CD14-positive monocyte (primary cell): ENCODE results near the gene SOWAHC. TPM values are rescaled to one million over a fixed set of nuclear protein-coding genes. Genes with fewer than 3 reads are reported as not detected.

Experiments
- DNase-seq, 3 donors: peaks; one replicate each; pipeline ENCODE4 v3.0.0-alpha.2; 2011 to 2022
- H2AFZ ChIP-seq: 2 replicates; pipeline ENCODE4 v1.6.0; 2012; ENCODE audit warnings: mild to moderate bottlenecking, low read depth, low read length, inconsistent platforms; ENCODE audit not compliant: insufficient read depth, poor library complexity, severe bottlenecking
- H3K27ac ChIP-seq, 2 donors: 1 replicate in 1 of 2; 2 replicates in 1 of 2; pipeline ENCODE4 v1.5.1; 2012 to 2013; ENCODE audit warnings: low read length in 2 of 2, control low read depth in 1 of 2, inconsistent platforms in 1 of 2, low read depth in 1 of 2, mild to moderate bottlenecking in 1 of 2
- H3K27me3 ChIP-seq, 2 donors: one replicate each; pipeline versions ENCODE4 v1.6.0 to v1.6.1; 2011 to 2013; ENCODE audit warnings: low read length in 2 of 2; ENCODE audit not compliant: control insufficient read depth in 2 of 2, insufficient read depth in 2 of 2
- H3K36me3 ChIP-seq, 2 donors: replicated peaks in 1 of 2; 1 replicate in 1 of 2; 2 replicates in 1 of 2; pipeline versions ENCODE4 v1.5.1 to v1.6.1; 2012 to 2013; ENCODE audit warnings: low read length in 2 of 2, control low read depth in 1 of 2, inconsistent platforms in 1 of 2, mild to moderate bottlenecking in 1 of 2; ENCODE audit not compliant: insufficient read depth in 2 of 2, control insufficient read depth in 1 of 2
- H3K4me1 ChIP-seq, 2 donors: 1 replicate in 1 of 2; 2 replicates in 1 of 2; pipeline versions ENCODE4 v1.5.1 to v1.6.1; 2012 to 2013; ENCODE audit warnings: low read length in 2 of 2, control low read depth in 1 of 2, inconsistent platforms in 1 of 2, mild to moderate bottlenecking in 1 of 2, moderate library complexity in 1 of 2; ENCODE audit not compliant: insufficient read depth in 2 of 2, control insufficient read depth in 1 of 2
- H3K4me2 ChIP-seq: replicated peaks from 2 replicates; pipeline ENCODE3; 2012; ENCODE audit warnings: low read length, moderate library complexity, mild to moderate bottlenecking; ENCODE audit not compliant: poor library complexity, severe bottlenecking; ENCODE audit errors: extremely low read depth
- H3K4me3 ChIP-seq, 3 experiments: fragments of 200-600 bp in 1 of 3; sonication (generic) in 1 of 3; replicated peaks in 1 of 3; 1 replicate in 2 of 3; 2 replicates in 1 of 3; pipeline ENCODE4 v1.5.1; 2011 to 2013; ENCODE audit warnings: low read length in 3 of 3, mild to moderate bottlenecking in 3 of 3, control low read depth in 2 of 3, low read depth in 2 of 3, inconsistent platforms in 1 of 3, moderate library complexity in 1 of 3
- H3K79me2 ChIP-seq: 2 replicates; pipeline ENCODE4 v1.6.0; 2012; ENCODE audit warnings: mild to moderate bottlenecking, control low read depth, inconsistent platforms, low read length, moderate library complexity; ENCODE audit not compliant: insufficient read depth
- H3K9ac ChIP-seq: 2 replicates; pipeline ENCODE4 v1.6.0; 2017; ENCODE audit warnings: low read length, mild to moderate bottlenecking; ENCODE audit not compliant: insufficient read depth, poor library complexity, severe bottlenecking
- H3K9me3 ChIP-seq, 2 donors: replicated peaks in 1 of 2; 1 replicate in 1 of 2; 2 replicates in 1 of 2; pipeline versions ENCODE4 v1.5.1 to v1.6.1; 2012 to 2013; ENCODE audit warnings: low read length in 2 of 2, control low read depth in 1 of 2; ENCODE audit not compliant: control insufficient read depth in 1 of 2, insufficient read depth in 1 of 2
- H4K20me1 ChIP-seq: 2 replicates; pipeline ENCODE4 v1.6.0; 2012; ENCODE audit warnings: mild to moderate bottlenecking, low read length, control low read depth, moderate library complexity; ENCODE audit not compliant: insufficient read depth
- H3K27ac Mint-ChIP-seq, 7 donors: one replicate each; pipeline ENCODE4 v1.8.0; 2020; ENCODE audit warnings: mild to moderate bottlenecking in 7 of 7, mixed read lengths in 7 of 7, moderate library complexity in 6 of 7, inconsistent platforms in 2 of 7
- H3K27me3 Mint-ChIP-seq, 3 donors: one replicate each; pipeline ENCODE4 v1.8.0; 2021 to 2022; ENCODE audit warnings: low read depth in 3 of 3, mild to moderate bottlenecking in 3 of 3, mixed read lengths in 3 of 3, moderate library complexity in 3 of 3, inconsistent platforms in 1 of 3
- H3K36me3 Mint-ChIP-seq, 2 donors: one replicate each; pipeline ENCODE4 v1.8.0; 2020; ENCODE audit warnings: mixed read lengths in 2 of 2, inconsistent platforms in 1 of 2, mild to moderate bottlenecking in 1 of 2
- H3K4me1 Mint-ChIP-seq: one replicate; pipeline ENCODE4 v1.8.0; 2020; ENCODE audit warnings: mild to moderate bottlenecking, mixed read lengths
- H3K4me3 Mint-ChIP-seq, 2 donors: one replicate each; pipeline ENCODE4 v1.8.0; 2020; ENCODE audit warnings: mild to moderate bottlenecking in 2 of 2, mixed read lengths in 2 of 2, moderate library complexity in 1 of 2
- H3K9me3 Mint-ChIP-seq, 7 donors: one replicate each; pipeline ENCODE4 v1.8.0; 2020 to 2022; ENCODE audit warnings: mixed read lengths in 7 of 7, mild to moderate bottlenecking in 6 of 7, moderate library complexity in 6 of 7, inconsistent platforms in 2 of 7
- WGBS: methylation state at CpG from one replicate; pipeline ENCODE4 v1.1.5; 2013; ENCODE audit warnings: missing lambda C conversion rate; ENCODE audit not compliant: insufficient coverage; 5-methylcytosine and 5-hydroxymethylcytosine counted together
- intact Hi-C, 2 donors: fragments of 100-400 bp; cut with micrococcal nuclease; formaldehyde crosslinking; loops; one replicate each; pipeline versions ENCODE4 v1.15.0 to v1.15.1; 2023
- polyA plus RNA-seq, 3 donors: library from polyadenylated mRNA; depleted of rRNA in 1 of 3; unstranded in 2 of 3; stranded (reverse) in 1 of 3; fragments of 300-500 nt in 2 of 3; fragments of >200 nt in 1 of 3; fragmentation: Illumina TruSeq in 2 of 3; gene quantifications; 1 replicate in 2 of 3; 2 replicates in 1 of 3; pipeline ENCODE4 v1.2.3, GENCODE V29; 2012 to 2021
- TF ChIP-seq, protein P1 (sequence below): fragments of 200-600 bp; IDR thresholded peaks from one replicate; pipeline ENCODE4 v1.8.0; 2022; ENCODE audit warnings: antibody characterized with exemption, mild to moderate bottlenecking

The SOWAHC gene
- polyA plus RNA-seq, 3 donors = 1.1 to 3.4 (median 2.7) TPM

- Histone ChIP-seq H3K27ac (no peak overlapping the region), H4K20me1 (peaks cover 25% of the 10 kb centered on the region), H3K9ac (no peak overlapping the region), H3K4me2 (no peak overlapping the region), H3K79me2 (no peaks in the 10 kb centered on the region), H3K4me3 (no peak overlapping the region), H3K27me3 (peaks cover 49 to 60% of the 10 kb centered on the region in 2 donors), H3K36me3 (no peaks in the 10 kb centered on the region), H3K4me1 (peaks cover 3 to 5% of the 10 kb centered on the region in 2 donors), H3K9me3 (peaks cover 0 to 15% of the 10 kb centered on the region in 2 donors), H2AFZ (no peak overlapping the region)
- TF ChIP-seq, protein P1, sequence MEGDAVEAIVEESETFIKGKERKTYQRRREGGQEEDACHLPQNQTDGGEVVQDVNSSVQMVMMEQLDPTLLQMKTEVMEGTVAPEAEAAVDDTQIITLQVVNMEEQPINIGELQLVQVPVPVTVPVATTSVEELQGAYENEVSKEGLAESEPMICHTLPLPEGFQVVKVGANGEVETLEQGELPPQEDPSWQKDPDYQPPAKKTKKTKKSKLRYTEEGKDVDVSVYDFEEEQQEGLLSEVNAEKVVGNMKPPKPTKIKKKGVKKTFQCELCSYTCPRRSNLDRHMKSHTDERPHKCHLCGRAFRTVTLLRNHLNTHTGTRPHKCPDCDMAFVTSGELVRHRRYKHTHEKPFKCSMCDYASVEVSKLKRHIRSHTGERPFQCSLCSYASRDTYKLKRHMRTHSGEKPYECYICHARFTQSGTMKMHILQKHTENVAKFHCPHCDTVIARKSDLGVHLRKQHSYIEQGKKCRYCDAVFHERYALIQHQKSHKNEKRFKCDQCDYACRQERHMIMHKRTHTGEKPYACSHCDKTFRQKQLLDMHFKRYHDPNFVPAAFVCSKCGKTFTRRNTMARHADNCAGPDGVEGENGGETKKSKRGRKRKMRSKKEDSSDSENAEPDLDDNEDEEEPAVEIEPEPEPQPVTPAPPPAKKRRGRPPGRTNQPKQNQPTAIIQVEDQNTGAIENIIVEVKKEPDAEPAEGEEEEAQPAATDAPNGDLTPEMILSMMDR = no peak
- Mint-ChIP-seq H3K36me3 (peaks cover 0 to 5% of the 10 kb centered on the region in 2 donors), H3K9me3 (peaks cover 0 to 3% (median 0%) of the 10 kb centered on the region in 7 donors), H3K27me3 (peaks cover 51 to 64% (median 59%) of the 10 kb centered on the region in 3 donors), H3K4me3 (peak overlapping the region in 1 of 2 donors; percentile 37), H3K27ac (no peak overlapping the region), H3K4me1 (peaks cover 10% of the 10 kb centered on the region)
- no peak for DNase-seq
- intact Hi-C loops = no loop called here
- WGBS = no CpG with 5 or more reads among the region's 2 CpGs
These were observed 6.4 kb upstream of the SOWAHC start for GRCh38 chr2:109607766-109608165.

- Mint-ChIP-seq H3K36me3 (peaks cover 0 to 8% of the 10 kb centered on the region in 2 donors), H3K4me3 (peak overlapping the region in 1 of 2 donors; percentile 78), H3K27me3 (peaks cover 54 to 70% (median 56%) of the 10 kb centered on the region in 3 donors), H3K4me1 (peaks cover 15% of the 10 kb centered on the region), H3K9me3 (peaks cover 0 to 6% (median 3%) of the 10 kb centered on the region in 7 donors), H3K27ac (no peak overlapping the region)
- no peaks in the 10 kb centered on the region for H3K36me3 ChIP-seq
- no peaks in the 10 kb centered on the region for H3K79me2 ChIP-seq
- no peak overlapping the region for H3K9ac ChIP-seq
- TF ChIP-seq, protein P1 = no peak
- no peak overlapping the region for H3K4me2 ChIP-seq
- peaks cover 53 to 66% of the 10 kb centered on the region in 2 donors for H3K27me3 ChIP-seq
- H3K4me3 ChIP-seq = no peak overlapping the region
- intact Hi-C loops = loop anchor here in 1 of 2 donors (5.0 kb wide), 1 partner anchor 392 kb away; no protein-coding TSS in a partner anchor
- H4K20me1 ChIP-seq = peaks cover 27% of the 10 kb centered on the region
- no peak overlapping the region for H3K27ac ChIP-seq
- no peak for DNase-seq
- peaks cover 9 to 21% of the 10 kb centered on the region in 2 donors for H3K4me1 ChIP-seq
- H3K9me3 ChIP-seq = peaks cover 0 to 16% of the 10 kb centered on the region in 2 donors
- no CpG with 5 or more reads among the region's 8 CpGs for WGBS
- H2AFZ ChIP-seq = no peak overlapping the region
These were observed 4.7 kb upstream of the SOWAHC start for GRCh38 chr2:109609352-109610024.
